Gastrocnemius medialis (tissue), 4 donors: ENCODE measurements around the gene MGAM2. TPM values are rescaled to one million over a fixed set of nuclear protein-coding genes. Genes with fewer than 3 reads are reported as not detected.

ENCODE experiments used
- ATAC-seq, 2 donors: fragments of 150-250 bp; one replicate each; pipeline ENCODE4 v1.9.1; 2016
- DNase-seq, 2 donors: peaks; one replicate each; pipeline ENCODE4 v3.0.0-alpha.2; 2019
- H3K27ac ChIP-seq, 4 donors: fragments of 200-600 bp; sonication (generic); 1 replicate in 1 of 4; 2 replicates in 3 of 4; pipeline ENCODE4 v1.5.1; 2016 to 2018; ENCODE audit warnings: mild to moderate bottlenecking in 2 of 4, moderate library complexity in 1 of 4
- H3K27me3 ChIP-seq, 3 donors: fragments of 200-600 bp; sonication (generic) in 2 of 3; 1 replicate in 1 of 3; 2 replicates in 2 of 3; pipeline versions ENCODE4 v1.5.1 to v1.6.0; 2016 to 2019; ENCODE audit warnings: mild to moderate bottlenecking in 1 of 3, moderate library complexity in 1 of 3
- H3K36me3 ChIP-seq, 2 donors: fragments of 200-600 bp; sonication (generic) in 1 of 2; one replicate each; pipeline ENCODE4 v1.5.1; 2017 to 2018
- H3K4me1 ChIP-seq, 2 donors: fragments of 200-600 bp; sonication (generic) in 1 of 2; one replicate each; pipeline ENCODE4 v1.5.1; 2016 to 2017; ENCODE audit warnings: mild to moderate bottlenecking in 2 of 2
- H3K4me3 ChIP-seq, 4 donors: fragments of 200-600 bp; sonication (generic) in 3 of 4; 1 replicate in 1 of 4; 2 replicates in 3 of 4; pipeline ENCODE4 v1.5.1; 2016 to 2019; ENCODE audit warnings: mild to moderate bottlenecking in 2 of 4
- H3K9me3 ChIP-seq, 3 donors: fragments of 200-600 bp; sonication (generic) in 2 of 3; 1 replicate in 1 of 3; 2 replicates in 2 of 3; pipeline ENCODE4 v1.5.1; 2016 to 2019
- POLR2A ChIP-seq, 2 donors: fragments of 450-650 bp; IDR thresholded peaks; one replicate each; pipeline ENCODE4 v1.6.1; 2017; ENCODE audit warnings: antibody characterized with exemption in 2 of 2, mild to moderate bottlenecking in 2 of 2, moderate library complexity in 2 of 2
- in situ Hi-C, 4 donors: fragments of 200-750 bp; cut with MboI; loops; one replicate each; pipeline versions ENCODE4 v1.15.0 to v1.8.0; 2017; ENCODE audit warnings: low sequenced_read_pairs in 4 of 4
- intact Hi-C: fragments of 100-400 bp; cut with DNase I; formaldehyde crosslinking; loops from one replicate; pipeline ENCODE4 v1.15.1; 2023; ENCODE audit warnings: low total_unique reads
- total RNA-seq, 4 donors: library from RNA; depleted of rRNA; stranded (reverse); fragments of >200 nt; gene quantifications; one replicate each; pipeline versions ENCODE4 v1.1.0 to v1.2.3, GENCODE V29; 2016
- TF ChIP-seq, protein P1 (sequence below), 5 experiments: fragments of 450-650 bp in 3 of 5; fragments of 200-600 bp in 2 of 5; sonication (generic) in 2 of 5; IDR thresholded peaks in 4 of 5; conservative IDR thresholded peaks in 1 of 5; 1 replicate in 4 of 5; 2 replicates in 1 of 5; pipeline ENCODE4 v1.5.1; 2016 to 2019; ENCODE audit warnings: antibody characterized with exemption in 5 of 5, mild to moderate bottlenecking in 3 of 5, moderate library complexity in 3 of 5

The MGAM2 gene
- under 1 TPM in 2 of 4 donors, not detected in 2; 0.13 to 0.27 TPM for total RNA-seq

DNA sequence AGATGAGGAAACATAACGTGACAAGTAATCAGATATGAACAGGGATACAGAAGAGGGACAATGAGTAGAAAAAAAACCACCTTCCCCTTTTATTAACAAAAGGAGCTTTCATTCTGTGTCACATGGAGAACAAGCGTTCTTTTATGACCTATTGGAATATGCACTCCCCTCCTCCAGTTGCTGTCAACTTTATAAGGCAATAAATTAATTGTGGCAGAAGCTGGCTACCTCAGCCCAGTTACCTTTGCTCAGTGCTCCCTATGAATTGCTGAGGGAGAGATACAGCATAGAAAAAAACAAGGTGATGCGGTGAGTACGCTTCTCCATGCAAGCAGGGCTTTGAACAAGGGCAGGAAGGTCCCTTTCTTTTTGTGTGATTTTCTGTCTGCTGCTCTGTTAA lies at the start of gene MGAM2:
MGAM2 (plus strand) TSS at position 220 of the 400 bp plus-strand sequence. CDS start 5,156 bp downstream, outside the sequence.
- H3K36me3 ChIP-seq = no peaks in the 10 kb centered on the region
- no peaks in the 10 kb centered on the region for H3K9me3 ChIP-seq
- ATAC-seq (no peak), DNase-seq (no peak)
- no peak within 1 kb of the TSS for H3K4me3 ChIP-seq
- intact Hi-C loops (no loop called here), in situ Hi-C loops (no loop called here)
- H3K27me3 ChIP-seq = no peaks in the 10 kb centered on the region
- H3K4me1 ChIP-seq = no peaks in the 10 kb centered on the region
- H3K27ac ChIP-seq = no peak within 1 kb of the TSS
- no peak for TF ChIP-seq POLR2A (IDR thresholded peaks at IDR 0.05)
- TF ChIP-seq, protein P1, sequence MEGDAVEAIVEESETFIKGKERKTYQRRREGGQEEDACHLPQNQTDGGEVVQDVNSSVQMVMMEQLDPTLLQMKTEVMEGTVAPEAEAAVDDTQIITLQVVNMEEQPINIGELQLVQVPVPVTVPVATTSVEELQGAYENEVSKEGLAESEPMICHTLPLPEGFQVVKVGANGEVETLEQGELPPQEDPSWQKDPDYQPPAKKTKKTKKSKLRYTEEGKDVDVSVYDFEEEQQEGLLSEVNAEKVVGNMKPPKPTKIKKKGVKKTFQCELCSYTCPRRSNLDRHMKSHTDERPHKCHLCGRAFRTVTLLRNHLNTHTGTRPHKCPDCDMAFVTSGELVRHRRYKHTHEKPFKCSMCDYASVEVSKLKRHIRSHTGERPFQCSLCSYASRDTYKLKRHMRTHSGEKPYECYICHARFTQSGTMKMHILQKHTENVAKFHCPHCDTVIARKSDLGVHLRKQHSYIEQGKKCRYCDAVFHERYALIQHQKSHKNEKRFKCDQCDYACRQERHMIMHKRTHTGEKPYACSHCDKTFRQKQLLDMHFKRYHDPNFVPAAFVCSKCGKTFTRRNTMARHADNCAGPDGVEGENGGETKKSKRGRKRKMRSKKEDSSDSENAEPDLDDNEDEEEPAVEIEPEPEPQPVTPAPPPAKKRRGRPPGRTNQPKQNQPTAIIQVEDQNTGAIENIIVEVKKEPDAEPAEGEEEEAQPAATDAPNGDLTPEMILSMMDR (IDR thresholded peaks at IDR 0.05 in 4 of 5, conservative IDR thresholded peaks at IDR 0.05 in 1 of 5) = no peak

DNA sequence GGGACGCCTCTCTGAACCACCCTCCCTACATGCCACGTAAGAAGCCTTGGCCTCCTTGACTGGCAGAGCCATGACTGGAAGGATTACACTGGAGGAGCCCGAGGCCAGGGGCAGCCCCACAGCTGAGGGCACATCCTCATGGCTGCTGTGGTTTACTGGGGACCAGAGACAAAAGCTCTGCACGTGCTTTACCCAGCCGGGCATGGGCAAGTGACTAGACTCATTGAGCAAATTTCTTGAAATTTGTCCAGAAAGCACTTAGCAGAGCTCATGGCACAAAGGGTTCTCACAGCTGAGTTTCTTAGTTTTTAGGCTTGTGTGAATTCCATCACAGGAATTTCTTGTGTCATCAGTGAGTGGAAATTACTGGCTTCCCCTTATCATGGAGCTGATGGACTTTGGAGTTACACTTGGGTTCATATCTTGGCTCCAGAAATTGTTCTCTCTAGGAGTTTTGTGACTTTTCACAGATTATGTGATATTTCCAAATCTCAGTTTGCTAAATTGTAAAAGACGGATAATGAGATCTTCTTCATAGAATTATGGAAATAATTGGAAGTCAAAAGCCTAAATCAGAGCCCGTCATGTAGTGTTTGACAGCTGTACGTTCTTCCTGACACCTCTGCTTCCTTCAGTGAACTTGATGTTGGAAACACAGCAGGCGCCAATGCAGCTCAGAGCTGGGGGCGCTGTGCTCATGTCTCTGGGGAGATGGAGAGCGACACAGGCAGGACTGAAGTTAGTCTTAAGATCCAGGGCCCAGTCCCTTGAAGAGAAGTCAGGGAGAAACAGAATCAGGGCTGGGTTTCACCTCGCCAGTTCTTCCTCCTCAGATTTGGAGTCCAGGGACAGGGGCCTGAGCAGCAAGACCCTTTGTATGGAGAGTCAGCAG lies 47.7 kb upstream of the MGAM2 start:
- in situ Hi-C loops (no loop called here), intact Hi-C loops (no loop called here)
- DNase-seq (no peak), ATAC-seq (no peak)
- TF ChIP-seq POLR2A (IDR thresholded peaks at IDR 0.05) = no peak
- TF ChIP-seq, protein P1 (IDR thresholded peaks at IDR 0.05 in 4 of 5, conservative IDR thresholded peaks at IDR 0.05 in 1 of 5) = no peak
- H3K36me3 ChIP-seq = no peaks in the 10 kb centered on the region
- no peak overlapping the region for H3K27ac ChIP-seq
- H3K27me3 ChIP-seq = no peaks in the 10 kb centered on the region
- no peaks in the 10 kb centered on the region for H3K4me1 ChIP-seq
- no peak overlapping the region for H3K4me3 ChIP-seq
- no peaks in the 10 kb centered on the region for H3K9me3 ChIP-seq

DNA sequence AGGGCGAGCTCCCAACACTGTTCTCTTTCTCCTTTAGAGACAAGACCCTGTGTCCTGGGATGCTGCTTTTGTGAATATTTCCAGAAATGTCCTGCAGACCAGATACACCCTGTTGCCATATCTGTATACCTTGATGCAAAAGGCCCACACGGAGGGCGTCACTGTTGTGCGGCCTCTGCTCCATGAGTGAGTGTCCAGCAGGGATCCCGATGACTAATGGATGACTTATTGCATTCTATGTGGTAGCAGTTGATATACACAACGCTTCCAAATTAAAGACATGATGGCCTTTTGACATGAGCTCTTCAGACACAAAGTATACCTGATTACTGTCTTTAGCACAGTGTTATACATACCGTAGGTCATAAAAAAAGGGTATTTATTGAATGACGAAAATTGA lies 45.0 kb upstream of the MGAM2 start:
- ATAC-seq = no peak
- Histone ChIP-seq H3K27me3 (no peaks in the 10 kb centered on the region), H3K4me1 (no peaks in the 10 kb centered on the region), H3K27ac (no peak overlapping the region), H3K9me3 (no peaks in the 10 kb centered on the region), H3K36me3 (no peaks in the 10 kb centered on the region), H3K4me3 (no peak overlapping the region)
- DNase-seq = no peak
- intact Hi-C loops = no loop called here
- no peak for TF ChIP-seq POLR2A (IDR thresholded peaks at IDR 0.05)
- TF ChIP-seq, protein P1 (IDR thresholded peaks at IDR 0.05 in 4 of 5, conservative IDR thresholded peaks at IDR 0.05 in 1 of 5) = no peak
- in situ Hi-C loops = no loop called here

DNA sequence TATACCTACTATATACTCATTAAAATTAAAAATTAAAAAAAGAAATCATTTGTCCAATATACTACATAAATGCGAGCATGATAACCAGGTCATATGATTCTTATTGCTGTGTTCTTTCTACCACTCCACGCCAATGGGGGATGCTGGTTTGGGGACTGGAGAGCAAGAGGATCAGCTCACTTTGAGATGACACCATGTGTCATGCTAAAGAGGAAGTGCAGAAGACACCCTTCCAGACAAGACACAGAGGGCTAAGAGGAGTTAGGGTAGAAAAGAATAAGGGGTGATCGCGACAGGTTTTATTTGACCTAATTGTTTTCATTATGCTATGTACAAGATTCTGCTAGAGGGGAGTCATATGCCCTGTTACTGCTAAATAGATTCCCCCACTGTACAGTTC lies 33.8 kb upstream of the MGAM2 start:
- Histone ChIP-seq H3K27ac (no peak overlapping the region), H3K36me3 (no peaks in the 10 kb centered on the region), H3K9me3 (no peaks in the 10 kb centered on the region), H3K4me3 (no peak overlapping the region), H3K27me3 (no peaks in the 10 kb centered on the region), H3K4me1 (no peaks in the 10 kb centered on the region)
- intact Hi-C loops (no loop called here), in situ Hi-C loops (no loop called here)
- TF ChIP-seq POLR2A (IDR thresholded peaks at IDR 0.05) = no peak
- TF ChIP-seq, protein P1 (IDR thresholded peaks at IDR 0.05 in 4 of 5, conservative IDR thresholded peaks at IDR 0.05 in 1 of 5) = no peak
- no peak for ATAC-seq
- no peak for DNase-seq
